ENCODE data around the gene CP. TPM values are rescaled to one million over a fixed set of nuclear protein-coding genes. Genes with fewer than 3 reads are reported as not detected.

The CP gene
- polyA plus RNA-seq, 1 donor, result 0.57 TPM

GRCh38 chr3:149160754-149161300, 60.8 kb downstream of the CP start:
- Histone ChIP-seq H3K4me3 (ENCODE audit: low read length) (no peak overlapping the region), H3K36me3 (ENCODE audit: control insufficient read depth, insufficient read depth, low read length) (peaks cover 58% of the 10 kb centered on the region), H3K9me3 (ENCODE audit: control insufficient read depth, low read depth, low read length) (no peaks in the 10 kb centered on the region), H3K27me3 (ENCODE audit: control insufficient read depth, insufficient read depth, low read length) (no peaks in the 10 kb centered on the region), H3K27ac (ENCODE audit: low read length) (no peak overlapping the region), H3K4me1 (ENCODE audit: control insufficient read depth, insufficient read depth, low read length) (no peaks in the 10 kb centered on the region)
- 93% methylated on average over 2 of the region's 4 CpGs for WGBS (ENCODE audit: insufficient coverage, low lambda C conversion rate)
- no peak for DNase-seq

DNA sequence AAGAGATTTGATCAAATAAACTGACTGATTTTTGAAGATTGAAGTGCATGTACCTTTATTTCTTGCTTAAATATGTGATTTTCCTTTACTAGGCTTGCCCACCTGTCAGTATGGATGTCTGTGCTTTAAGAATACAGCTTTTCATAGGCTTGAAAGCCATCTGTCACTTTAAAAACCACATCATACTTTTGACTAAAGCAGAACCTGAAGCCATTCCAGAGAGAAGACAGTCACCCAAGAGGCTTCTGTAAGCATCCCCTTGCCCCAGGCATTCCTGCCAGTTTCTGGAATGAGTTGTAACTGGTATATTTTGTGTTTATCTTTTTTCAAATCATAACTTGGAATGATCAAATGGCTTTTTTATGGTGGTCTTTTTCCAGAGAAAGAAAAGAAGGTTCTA, 68.2 kb downstream of the CP start:
- DNase-seq, result no peak
- peaks cover 50% of the 10 kb centered on the region for H3K36me3 ChIP-seq (ENCODE audit: control insufficient read depth, insufficient read depth, low read length)
- no peak overlapping the region for H3K27ac ChIP-seq (ENCODE audit: low read length)
- H3K27me3 ChIP-seq (ENCODE audit: control insufficient read depth, insufficient read depth, low read length), result no peaks in the 10 kb centered on the region
- H3K9me3 ChIP-seq (ENCODE audit: control insufficient read depth, low read depth, low read length), result no peaks in the 10 kb centered on the region
- no peak overlapping the region for H3K4me3 ChIP-seq (ENCODE audit: low read length)
- no peaks in the 10 kb centered on the region for H3K4me1 ChIP-seq (ENCODE audit: control insufficient read depth, insufficient read depth, low read length)

DNA sequence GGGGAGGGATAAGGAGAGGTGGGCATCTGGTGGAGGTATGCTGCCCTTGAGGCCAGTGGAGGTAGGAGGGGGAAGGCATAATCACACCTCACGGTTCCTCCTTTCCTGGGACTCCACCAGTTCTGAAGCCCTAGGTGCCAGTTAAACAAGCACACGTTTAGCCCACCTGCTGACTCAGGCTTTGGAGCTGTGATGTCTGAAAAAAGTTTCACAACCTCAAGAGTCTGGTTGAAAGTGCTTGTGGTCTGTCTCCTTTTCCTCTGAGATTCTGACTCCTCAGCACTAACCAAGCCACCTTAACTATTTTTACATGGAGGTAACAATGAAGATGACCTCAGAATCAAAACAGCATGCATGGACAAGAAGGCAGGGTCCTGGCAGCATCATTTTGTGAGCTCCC, 69.2 kb downstream of the CP start:
- Histone ChIP-seq H3K27ac (ENCODE audit: low read length) (no peak overlapping the region), H3K4me1 (ENCODE audit: control insufficient read depth, insufficient read depth, low read length) (no peaks in the 10 kb centered on the region)

GRCh38 chr3:149151843-149152242, 69.8 kb downstream of the CP start:
- peaks cover 40% of the 10 kb centered on the region for H3K36me3 ChIP-seq (ENCODE audit: control insufficient read depth, insufficient read depth, low read length)
- no peaks in the 10 kb centered on the region for H3K27me3 ChIP-seq (ENCODE audit: control insufficient read depth, insufficient read depth, low read length)
- H3K4me3 ChIP-seq (ENCODE audit: low read length), result no peak overlapping the region
- DNase-seq, result peak; percentile 13 to 16
- H3K9me3 ChIP-seq (ENCODE audit: control insufficient read depth, low read depth, low read length), result no peaks in the 10 kb centered on the region
- no CpG with 5 or more reads among the region's 2 CpGs for WGBS (ENCODE audit: insufficient coverage, low lambda C conversion rate)
- no peak overlapping the region for H3K27ac ChIP-seq (ENCODE audit: low read length)
- H3K4me1 ChIP-seq (ENCODE audit: control insufficient read depth, insufficient read depth, low read length), result no peaks in the 10 kb centered on the region

More for the DNA sequence above, 69.2 kb downstream of the CP start:
- no peak for DNase-seq
- no peaks in the 10 kb centered on the region for H3K27me3 ChIP-seq (ENCODE audit: control insufficient read depth, insufficient read depth, low read length)
- H3K36me3 ChIP-seq (ENCODE audit: control insufficient read depth, insufficient read depth, low read length), result peaks cover 43% of the 10 kb centered on the region
- no peaks in the 10 kb centered on the region for H3K9me3 ChIP-seq (ENCODE audit: control insufficient read depth, low read depth, low read length)
- no peak overlapping the region for H3K4me3 ChIP-seq (ENCODE audit: low read length)
- no CpG with 5 or more reads among the region's 2 CpGs for WGBS (ENCODE audit: insufficient coverage, low lambda C conversion rate)

GRCh38 chr3:149150436-149150835, 71.2 kb downstream of the CP start:
- H3K4me3 ChIP-seq (ENCODE audit: low read length), result no peak overlapping the region
- no peak for DNase-seq
- peaks cover 46% of the 10 kb centered on the region for H3K36me3 ChIP-seq (ENCODE audit: control insufficient read depth, insufficient read depth, low read length)
- H3K4me1 ChIP-seq (ENCODE audit: control insufficient read depth, insufficient read depth, low read length), result no peaks in the 10 kb centered on the region
- H3K27ac ChIP-seq (ENCODE audit: low read length), result no peak overlapping the region
- no peaks in the 10 kb centered on the region for H3K9me3 ChIP-seq (ENCODE audit: control insufficient read depth, low read depth, low read length)
- WGBS (ENCODE audit: insufficient coverage, low lambda C conversion rate), result 100% methylated on average over 5 of the region's 6 CpGs
- no peaks in the 10 kb centered on the region for H3K27me3 ChIP-seq (ENCODE audit: control insufficient read depth, insufficient read depth, low read length)

GRCh38 chr3:149145974-149146373, 75.7 kb downstream of the CP start:
- peaks cover 50% of the 10 kb centered on the region for H3K36me3 ChIP-seq (ENCODE audit: control insufficient read depth, insufficient read depth, low read length)
- H3K9me3 ChIP-seq (ENCODE audit: control insufficient read depth, low read depth, low read length), result no peaks in the 10 kb centered on the region
- H3K4me3 ChIP-seq (ENCODE audit: low read length), result no peak overlapping the region
- no peak overlapping the region for H3K27ac ChIP-seq (ENCODE audit: low read length)
- no peaks in the 10 kb centered on the region for H3K4me1 ChIP-seq (ENCODE audit: control insufficient read depth, insufficient read depth, low read length)
- no peaks in the 10 kb centered on the region for H3K27me3 ChIP-seq (ENCODE audit: control insufficient read depth, insufficient read depth, low read length)
- DNase-seq, result no peak
- WGBS (ENCODE audit: insufficient coverage, low lambda C conversion rate), result no CpG with 5 or more reads among the region's 1 CpG

DNA sequence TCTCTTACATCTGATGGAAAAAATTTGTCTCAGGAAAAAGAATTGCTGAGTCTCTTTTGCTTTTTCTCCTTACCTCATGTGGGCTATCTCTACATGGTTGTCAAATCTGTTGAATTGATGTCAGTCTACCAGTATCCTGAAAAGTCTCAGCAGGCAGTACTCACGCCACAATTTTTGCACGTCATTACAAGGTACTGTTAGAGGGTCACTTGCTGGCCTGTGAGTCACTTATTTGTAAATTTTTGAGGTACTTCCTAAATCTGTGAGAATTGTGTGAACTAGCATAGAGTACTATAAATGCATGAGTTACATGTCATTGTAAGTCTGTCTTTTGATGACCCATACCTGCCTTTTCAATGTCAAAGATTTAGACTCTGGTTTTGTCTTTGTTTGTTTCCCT, 76.3 kb downstream of the CP start:
- WGBS (ENCODE audit: insufficient coverage, low lambda C conversion rate), result no CpG with 5 or more reads among the region's 2 CpGs
- H3K9me3 ChIP-seq (ENCODE audit: control insufficient read depth, low read depth, low read length), result no peaks in the 10 kb centered on the region
- H3K36me3 ChIP-seq (ENCODE audit: control insufficient read depth, insufficient read depth, low read length), result peaks cover 46% of the 10 kb centered on the region
- no peaks in the 10 kb centered on the region for H3K4me1 ChIP-seq (ENCODE audit: control insufficient read depth, insufficient read depth, low read length)
- H3K27me3 ChIP-seq (ENCODE audit: control insufficient read depth, insufficient read depth, low read length), result no peaks in the 10 kb centered on the region
- no peak for DNase-seq
- H3K27ac ChIP-seq (ENCODE audit: low read length), result no peak overlapping the region
- no peak overlapping the region for H3K4me3 ChIP-seq (ENCODE audit: low read length)

DNA sequence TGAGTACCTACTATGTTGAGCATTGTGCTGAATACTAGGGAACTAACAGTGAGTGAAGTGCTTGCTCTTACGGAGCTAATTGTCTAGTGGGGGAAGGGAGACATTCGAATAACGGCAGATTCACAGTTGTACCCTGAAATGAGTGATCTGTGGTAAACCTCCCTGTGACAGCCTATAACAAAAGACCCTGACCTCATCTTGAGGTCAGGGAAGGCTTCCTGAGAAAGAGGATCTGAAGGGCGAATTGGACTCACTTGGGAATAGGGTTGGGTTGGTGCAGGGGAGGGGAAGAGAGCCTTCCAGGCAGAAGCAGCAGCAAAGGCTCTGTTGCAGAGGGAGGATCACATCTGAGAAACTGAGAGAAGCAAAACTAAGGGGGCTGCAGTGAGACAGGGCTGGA, 78.9 kb downstream of the CP start:
- WGBS (ENCODE audit: insufficient coverage, low lambda C conversion rate), result 100% methylated on average over 1 of the region's 4 CpGs
- no peak overlapping the region for H3K4me3 ChIP-seq (ENCODE audit: low read length)
- no peak for DNase-seq
- no peaks in the 10 kb centered on the region for H3K4me1 ChIP-seq (ENCODE audit: control insufficient read depth, insufficient read depth, low read length)
- no peaks in the 10 kb centered on the region for H3K27me3 ChIP-seq (ENCODE audit: control insufficient read depth, insufficient read depth, low read length)
- no peak overlapping the region for H3K27ac ChIP-seq (ENCODE audit: low read length)
- H3K36me3 ChIP-seq (ENCODE audit: control insufficient read depth, insufficient read depth, low read length), result peaks cover 35% of the 10 kb centered on the region
- no peaks in the 10 kb centered on the region for H3K9me3 ChIP-seq (ENCODE audit: control insufficient read depth, low read depth, low read length)

DNA sequence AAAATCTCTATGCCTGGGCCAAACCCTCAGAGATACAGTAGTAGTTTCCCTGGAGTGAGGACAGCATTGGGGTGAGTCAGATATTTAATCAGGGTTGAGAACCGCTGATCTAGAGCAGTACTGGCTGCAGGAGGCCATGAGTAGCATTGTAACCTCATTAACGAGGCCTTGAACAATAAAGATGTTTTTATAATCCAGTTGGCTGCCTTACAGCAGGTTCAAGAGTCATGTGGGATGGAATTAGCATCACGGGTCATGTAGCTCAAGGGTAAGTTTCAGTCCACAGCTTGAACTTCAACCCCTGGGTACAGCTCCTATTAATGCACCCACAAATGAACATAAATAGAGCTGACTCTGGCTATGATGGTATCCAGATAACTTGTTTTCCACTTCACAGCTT, 87.1 kb downstream of the CP start:
- no peaks in the 10 kb centered on the region for H3K9me3 ChIP-seq (ENCODE audit: control insufficient read depth, low read depth, low read length)
- peak overlapping the region; percentile 83 for H3K27ac ChIP-seq (ENCODE audit: low read length)
- H3K27me3 ChIP-seq (ENCODE audit: control insufficient read depth, insufficient read depth, low read length), result no peaks in the 10 kb centered on the region
- 60% methylated on average over 1 of the region's 3 CpGs for WGBS (ENCODE audit: insufficient coverage, low lambda C conversion rate)
- peak; percentile 84 to 94 for DNase-seq
- no peak overlapping the region for H3K4me3 ChIP-seq (ENCODE audit: low read length)
- no peaks in the 10 kb centered on the region for H3K36me3 ChIP-seq (ENCODE audit: control insufficient read depth, insufficient read depth, low read length)
- H3K4me1 ChIP-seq (ENCODE audit: control insufficient read depth, insufficient read depth, low read length), result peaks cover 14% of the 10 kb centered on the region

DNA sequence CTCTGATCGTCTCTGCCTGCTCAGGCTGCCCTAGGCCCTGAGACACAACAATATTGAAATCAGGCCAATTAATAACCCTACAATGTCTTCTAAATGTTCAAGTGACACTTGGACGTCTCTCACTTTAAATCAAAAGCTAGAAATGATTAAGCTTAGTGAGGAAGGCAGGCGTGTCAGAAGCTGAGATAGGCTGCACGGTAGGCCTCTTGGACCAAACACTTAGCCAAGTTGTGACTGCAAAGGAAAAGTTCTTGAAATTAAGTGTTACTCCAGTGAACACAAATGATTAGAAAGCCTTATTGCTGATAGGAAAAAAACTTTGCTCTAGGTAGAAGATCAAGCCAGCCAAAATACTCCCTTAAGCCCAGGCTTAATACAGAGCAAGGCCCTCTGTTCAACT, 90.0 kb downstream of the CP start:
- peak; percentile 28 to 65 for DNase-seq
- H3K9me3 ChIP-seq (ENCODE audit: control insufficient read depth, low read depth, low read length), result no peaks in the 10 kb centered on the region
- H3K27ac ChIP-seq (ENCODE audit: low read length), result peak overlapping the region; percentile 93

More for the DNA sequence above, 90.0 kb downstream of the CP start:
- WGBS (ENCODE audit: insufficient coverage, low lambda C conversion rate), result 0% methylated on average over 1 of the region's 4 CpGs
- no peaks in the 10 kb centered on the region for H3K27me3 ChIP-seq (ENCODE audit: control insufficient read depth, insufficient read depth, low read length)
- H3K4me1 ChIP-seq (ENCODE audit: control insufficient read depth, insufficient read depth, low read length), result peaks cover 14% of the 10 kb centered on the region
- H3K4me3 ChIP-seq (ENCODE audit: low read length), result peak overlapping the region; percentile 2
- no peaks in the 10 kb centered on the region for H3K36me3 ChIP-seq (ENCODE audit: control insufficient read depth, insufficient read depth, low read length)

Measured in large intestine (tissue), 3 donors.